Fibroblast of the aortic adventitia (primary cell): ENCODE results near the gene FXYD3. TPM values are rescaled to one million over a fixed set of nuclear protein-coding genes. Genes with fewer than 3 reads are reported as not detected.

Experiments
- DNase-seq: peaks from one replicate; pipeline ENCODE4 v3.0.0-alpha.2; 2010; ENCODE audit warnings: low read depth
- H3K4me3 ChIP-seq: 2 replicates; pipeline ENCODE4 v1.5.1; 2011; ENCODE audit warnings: low read depth, mild to moderate bottlenecking, control low read depth, low read length, moderate library complexity
- total RNA-seq: library from RNA; depleted of rRNA; stranded (reverse); fragments of >200 nt; gene quantifications from 2 replicates; pipeline ENCODE4 v1.2.3, GENCODE V29; 2012; ENCODE audit warnings: low replicate concordance
- TF ChIP-seq, protein P1 (sequence below): IDR thresholded peaks from 2 replicates; pipeline ENCODE4 v1.5.1; 2011; ENCODE audit warnings: mild to moderate bottlenecking, low read length, control low read depth, inconsistent platforms; ENCODE audit not compliant: insufficient read depth

Gene FXYD3
- total RNA-seq, 1 donor, result not detected

DNA sequence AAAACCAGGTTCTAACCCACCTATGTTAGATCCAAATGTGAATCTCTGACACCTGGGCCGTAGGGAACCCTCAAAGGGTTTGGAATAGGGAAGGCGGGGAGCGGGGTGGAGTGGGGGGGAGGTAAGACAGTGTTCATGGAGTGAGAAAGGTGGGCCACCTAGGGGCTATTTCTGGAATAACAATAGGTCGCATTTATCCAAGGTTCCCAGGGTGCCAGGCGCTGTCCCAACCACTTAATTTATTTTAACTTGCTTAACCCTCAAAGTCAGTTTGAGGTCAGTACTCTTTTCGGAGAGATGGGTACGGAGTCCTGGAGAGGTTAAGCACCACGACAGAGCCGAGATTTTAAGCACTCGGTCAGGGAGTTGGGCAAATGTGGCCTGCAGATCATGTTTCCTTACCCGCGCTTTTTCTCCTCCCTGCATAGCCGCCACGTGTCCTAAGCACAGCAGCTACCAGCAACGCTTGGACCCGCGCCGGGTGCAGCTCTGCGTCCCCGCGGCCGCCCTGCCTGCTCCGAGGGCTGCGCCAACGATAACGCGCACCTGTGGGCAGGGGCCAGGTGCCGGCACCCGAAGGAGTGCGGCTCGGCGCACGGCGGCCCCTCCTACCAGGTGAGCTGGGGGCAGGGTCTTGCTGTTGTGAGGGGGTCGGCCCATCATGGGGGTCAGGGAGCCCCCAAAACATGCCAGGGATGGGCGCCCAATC lies 25.0 kb upstream of the FXYD3 start:
- no peak overlapping the region for H3K4me3 ChIP-seq
- DNase-seq, result peak; percentile 64
- TF ChIP-seq, protein P1, sequence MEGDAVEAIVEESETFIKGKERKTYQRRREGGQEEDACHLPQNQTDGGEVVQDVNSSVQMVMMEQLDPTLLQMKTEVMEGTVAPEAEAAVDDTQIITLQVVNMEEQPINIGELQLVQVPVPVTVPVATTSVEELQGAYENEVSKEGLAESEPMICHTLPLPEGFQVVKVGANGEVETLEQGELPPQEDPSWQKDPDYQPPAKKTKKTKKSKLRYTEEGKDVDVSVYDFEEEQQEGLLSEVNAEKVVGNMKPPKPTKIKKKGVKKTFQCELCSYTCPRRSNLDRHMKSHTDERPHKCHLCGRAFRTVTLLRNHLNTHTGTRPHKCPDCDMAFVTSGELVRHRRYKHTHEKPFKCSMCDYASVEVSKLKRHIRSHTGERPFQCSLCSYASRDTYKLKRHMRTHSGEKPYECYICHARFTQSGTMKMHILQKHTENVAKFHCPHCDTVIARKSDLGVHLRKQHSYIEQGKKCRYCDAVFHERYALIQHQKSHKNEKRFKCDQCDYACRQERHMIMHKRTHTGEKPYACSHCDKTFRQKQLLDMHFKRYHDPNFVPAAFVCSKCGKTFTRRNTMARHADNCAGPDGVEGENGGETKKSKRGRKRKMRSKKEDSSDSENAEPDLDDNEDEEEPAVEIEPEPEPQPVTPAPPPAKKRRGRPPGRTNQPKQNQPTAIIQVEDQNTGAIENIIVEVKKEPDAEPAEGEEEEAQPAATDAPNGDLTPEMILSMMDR, result peak; percentile 64

DNA sequence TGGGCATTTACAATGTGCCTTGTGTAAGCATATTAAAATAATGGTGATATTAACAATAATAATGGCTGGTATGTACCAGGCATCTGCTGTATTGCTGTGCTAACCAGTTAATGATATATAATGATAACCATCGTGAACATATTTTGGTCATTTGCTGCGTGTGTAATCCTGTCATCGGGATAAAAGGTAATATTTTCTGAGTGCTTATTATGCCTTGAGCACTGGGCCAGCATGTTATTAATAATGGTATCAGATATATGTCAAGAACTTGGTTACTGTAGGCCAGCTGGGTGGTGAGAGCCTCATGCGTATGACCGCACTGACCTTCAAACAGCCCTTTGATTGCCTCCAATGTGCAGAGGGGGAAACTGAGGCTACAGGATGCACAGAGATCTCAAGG lies 22.2 kb upstream of the FXYD3 start:
- no peak overlapping the region for H3K4me3 ChIP-seq
- TF ChIP-seq, protein P1, result no peak
- no peak for DNase-seq

GRCh38 chr19:35093941-35094647 lies 21.5 kb upstream of the FXYD3 start:
- no peak for DNase-seq
- no peak overlapping the region for H3K4me3 ChIP-seq
- TF ChIP-seq, protein P1, result no peak

- TF ChIP-seq, protein P1, result no peak
- DNase-seq, result no peak
- H3K4me3 ChIP-seq, result no peak overlapping the region
Observed at GRCh38 chr19:35094656-35095055, 21.0 kb upstream of the FXYD3 start.

DNA sequence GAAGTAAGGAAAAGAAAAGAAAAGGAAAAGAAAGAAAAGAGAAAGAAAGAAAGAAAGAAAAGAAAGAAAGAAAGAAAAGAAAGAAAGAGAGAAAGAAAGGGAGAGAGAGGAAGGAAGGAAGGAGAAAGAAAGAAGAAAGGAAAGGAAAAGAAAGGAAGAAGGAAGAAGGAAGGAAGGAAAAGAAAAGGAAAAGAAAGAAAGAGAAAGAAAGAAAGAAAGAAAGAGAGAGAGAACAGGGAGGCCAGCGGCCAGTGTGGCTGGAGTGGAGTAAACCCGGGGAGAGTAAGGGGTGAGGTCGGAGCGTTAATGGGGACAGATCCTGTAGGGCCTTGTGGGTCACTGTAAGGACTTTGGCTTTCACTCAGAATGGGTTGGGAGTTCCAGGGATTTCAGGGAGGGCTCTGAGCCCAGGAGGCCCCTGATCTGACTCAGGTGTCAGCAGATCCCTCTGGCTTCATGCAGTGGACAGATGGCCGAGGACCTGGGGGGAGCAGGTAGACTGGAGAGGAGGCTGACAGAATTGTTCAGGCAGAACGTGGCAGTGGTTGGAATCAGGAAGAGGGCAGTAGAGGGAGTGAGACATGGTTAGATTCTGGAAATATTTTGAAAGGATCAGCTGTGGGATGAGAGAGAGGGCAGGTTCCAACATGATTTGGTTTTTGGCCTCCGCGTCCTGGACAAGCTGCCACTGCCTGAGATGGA lies 19.8 kb upstream of the FXYD3 start:
- DNase-seq, result no peak
- TF ChIP-seq, protein P1, result no peak
- H3K4me3 ChIP-seq, result no peak overlapping the region

GRCh38 chr19:35098413-35099049 lies 17.1 kb upstream of the FXYD3 start:
- DNase-seq, result no peak

More at GRCh38 chr19:35098413-35099049, 17.1 kb upstream of the FXYD3 start:
- TF ChIP-seq, protein P1, result no peak
- no peak overlapping the region for H3K4me3 ChIP-seq
